ENCODE measurements around the gene AQP10.

AQP10 gene

DNA sequence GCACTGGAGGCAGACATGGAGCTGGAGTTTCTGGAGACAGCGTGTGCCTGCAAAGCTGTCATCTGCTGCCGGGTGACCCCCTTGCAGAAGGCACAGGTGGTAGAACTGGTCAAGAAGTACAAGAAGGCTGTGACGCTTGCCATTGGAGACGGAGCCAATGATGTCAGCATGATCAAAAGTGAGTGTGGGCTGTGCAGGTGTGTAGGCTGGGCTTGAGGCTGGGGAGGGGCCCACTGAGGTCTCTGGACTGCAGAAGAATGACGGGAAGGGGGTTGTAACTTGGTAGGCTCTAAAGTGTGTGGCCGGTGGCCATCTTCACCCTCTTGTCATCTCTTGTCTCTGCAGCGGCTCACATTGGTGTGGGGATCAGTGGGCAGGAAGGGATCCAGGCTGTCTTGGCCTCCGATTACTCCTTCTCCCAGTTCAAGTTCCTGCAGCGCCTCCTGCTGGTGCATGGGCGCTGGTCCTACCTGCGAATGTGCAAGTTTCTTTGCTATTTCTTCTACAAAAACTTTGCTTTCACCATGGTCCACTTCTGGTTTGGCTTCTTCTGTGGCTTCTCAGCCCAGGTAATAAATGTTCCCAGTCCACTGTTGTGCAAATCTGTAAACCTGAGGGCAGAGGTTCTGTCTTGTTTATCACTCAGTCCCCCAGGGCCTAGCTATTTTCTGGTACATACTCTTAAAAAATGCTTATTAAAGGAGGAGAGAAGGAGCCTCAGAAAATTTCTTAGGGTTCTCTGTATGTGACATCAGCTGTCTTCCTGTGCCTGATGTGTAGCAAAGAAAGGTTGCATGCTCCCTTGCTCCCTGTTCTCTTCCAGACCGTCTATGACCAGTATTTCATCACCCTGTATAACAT is 24.3 kb downstream of the AQP10 start:
- peak; percentile 53 for DNase-seq (ENCODE audit: low read depth)
- no peak overlapping the region for H3K4me3 ChIP-seq (ENCODE audit: low read length)
- peak; percentile 72 for TF ChIP-seq CTCF (conservative IDR thresholded peaks at IDR 0.05; ENCODE audit: low read length)

GRCh38 chr1:154346276-154346917 is 25.5 kb downstream of the AQP10 start:
- TF ChIP-seq CTCF (conservative IDR thresholded peaks at IDR 0.05; ENCODE audit: low read length) = no peak
- DNase-seq (ENCODE audit: low read depth) = no peak
- no peak overlapping the region for H3K4me3 ChIP-seq (ENCODE audit: low read length)

- H3K4me3 ChIP-seq (ENCODE audit: low read length) = no peak overlapping the region
- DNase-seq (ENCODE audit: low read depth) = peak; percentile 11
- TF ChIP-seq CTCF (conservative IDR thresholded peaks at IDR 0.05; ENCODE audit: low read length) = no peak
Observed at GRCh38 chr1:154347961-154348360, 27.1 kb downstream of the AQP10 start.

GRCh38 chr1:154348429-154349076 is 27.7 kb downstream of the AQP10 start:
- no peak for TF ChIP-seq CTCF (conservative IDR thresholded peaks at IDR 0.05; ENCODE audit: low read length)
- DNase-seq (ENCODE audit: low read depth) = no peak
- no peak overlapping the region for H3K4me3 ChIP-seq (ENCODE audit: low read length)

DNA sequence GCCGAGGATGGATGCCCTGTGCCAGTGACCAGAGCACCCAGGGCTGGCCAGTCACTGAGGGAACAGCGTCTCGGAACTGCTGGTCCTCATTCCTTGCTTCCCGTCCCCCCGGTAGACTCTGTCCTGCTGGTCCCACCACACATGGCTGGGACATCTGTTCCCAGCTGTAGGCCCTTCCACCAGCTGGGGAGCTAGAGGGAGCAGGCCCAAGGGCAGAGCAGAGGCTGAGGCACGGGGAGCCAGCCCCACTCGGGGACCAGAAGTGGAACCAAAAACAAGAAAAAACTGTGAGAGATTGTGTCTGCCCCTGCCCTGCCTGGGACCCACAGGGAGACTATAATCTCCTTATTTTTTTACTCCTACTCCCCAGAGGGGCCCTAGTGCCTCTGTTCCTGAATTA is 28.2 kb downstream of the AQP10 start:
- no peak overlapping the region for H3K4me3 ChIP-seq (ENCODE audit: low read length)
- no peak for DNase-seq (ENCODE audit: low read depth)
- TF ChIP-seq CTCF (conservative IDR thresholded peaks at IDR 0.05; ENCODE audit: low read length) = no peak

DNA sequence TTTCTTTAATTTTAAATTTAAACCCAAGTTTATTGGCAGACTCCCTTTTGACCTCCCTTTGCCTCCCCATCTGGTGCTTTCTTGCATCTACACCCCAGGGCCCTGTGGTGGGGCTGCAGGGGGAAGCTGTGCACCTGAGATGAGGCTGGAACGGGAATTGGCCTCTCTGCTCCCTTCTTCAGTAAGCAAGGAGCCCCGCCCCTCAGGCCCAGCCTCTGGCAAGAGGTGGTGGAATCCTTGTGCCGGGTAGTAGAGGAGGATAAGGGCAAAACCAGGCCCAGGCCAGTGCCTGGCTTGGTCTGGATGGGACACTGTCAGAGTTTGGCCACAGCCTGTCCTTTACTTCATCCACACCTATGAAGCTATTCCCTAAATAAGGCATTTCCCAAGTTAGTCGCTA is 29.5 kb downstream of the AQP10 start:
- no peak for DNase-seq (ENCODE audit: low read depth)
- no peak overlapping the region for H3K4me3 ChIP-seq (ENCODE audit: low read length)
- no peak for TF ChIP-seq CTCF (conservative IDR thresholded peaks at IDR 0.05; ENCODE audit: low read length)
